Body of pancreas (tissue), 4 donors: ENCODE results near the gene ARF1. TPM values are rescaled to one million over a fixed set of nuclear protein-coding genes. Genes with fewer than 3 reads are reported as not detected.

ENCODE experiments used
- ATAC-seq: fragments of 150-250 bp; one replicate; pipeline ENCODE4 v1.9.1; 2016
- DNase-seq, 4 donors: peaks; one replicate each; pipeline ENCODE4 v3.0.0-alpha.2; 2019
- H3K27ac ChIP-seq, 4 donors: fragments of 200-600 bp; sonication (generic); 1 replicate in 3 of 4; 2 replicates in 1 of 4; pipeline versions ENCODE4 v1.5.1 to v1.6.1; 2016 to 2019; ENCODE audit warnings: mild to moderate bottlenecking in 1 of 4, mixed read lengths in 1 of 4, moderate library complexity in 1 of 4
- H3K27me3 ChIP-seq, 2 donors: fragments of 200-600 bp; sonication (generic); one replicate each; pipeline ENCODE4 v1.6.0; 2016; ENCODE audit warnings: mild to moderate bottlenecking in 1 of 2
- H3K36me3 ChIP-seq, 2 donors: fragments of 200-600 bp; sonication (generic); replicated peaks in 1 of 2; 2 replicates each; pipeline ENCODE4 v1.5.1; 2016; ENCODE audit warnings: low read depth in 2 of 2; ENCODE audit not compliant: insufficient read depth in 1 of 2
- H3K4me1 ChIP-seq: fragments of 200-600 bp; sonication (generic); one replicate; pipeline ENCODE4 v1.6.0; 2016
- H3K4me3 ChIP-seq, 2 donors: fragments of 200-600 bp; sonication (generic); 1 replicate in 1 of 2; 2 replicates in 1 of 2; pipeline ENCODE4 v1.5.1; 2016 to 2019
- H3K9me3 ChIP-seq, 3 donors: fragments of 200-600 bp; sonication (generic); 1 replicate in 2 of 3; 2 replicates in 1 of 3; pipeline ENCODE4 v1.5.1; 2016
- CTCF ChIP-seq, 7 experiments: fragments of 450-650 bp in 4 of 7; fragments of 200-600 bp in 3 of 7; sonication (generic) in 3 of 7; IDR thresholded peaks; one replicate each; pipeline ENCODE4 v1.5.1; 2016 to 2019; ENCODE audit warnings: antibody characterized with exemption in 7 of 7
- POLR2A ChIP-seq, 3 donors: fragments of 450-650 bp; IDR thresholded peaks; one replicate each; pipeline ENCODE4 v1.6.1; 2016; ENCODE audit warnings: antibody characterized with exemption in 3 of 3, mild to moderate bottlenecking in 2 of 3
- WGBS, 2 donors: methylation state at CpG; one replicate each; pipeline ENCODE4 v1.1.5; 2017; 5-methylcytosine and 5-hydroxymethylcytosine counted together
- intact Hi-C: fragments of 100-400 bp; cut with DNase I; formaldehyde crosslinking; loops from one replicate; pipeline ENCODE4 v1.15.1; 2023
- total RNA-seq, 2 donors: library from RNA; depleted of rRNA; stranded (reverse); fragments of >200 nt; gene quantifications; one replicate each; pipeline ENCODE4 v1.1.0, GENCODE V29; 2016

The ARF1 gene
- total RNA-seq, 2 donors from 2014 or later: 158 to 203 TPM

- WGBS, 2 donors: 52 to 68% methylated on average over 11 of the region's 11 CpGs
- H3K4me3 ChIP-seq: peak overlapping the region in 1 of 2 donors; percentile 77
- intact Hi-C loops: no loop called here
- peak overlapping the region in 3 of 4 donors; percentile 84 to 93 (median 93) for H3K27ac ChIP-seq
- DNase-seq: no peak
- H3K4me1 ChIP-seq: peaks cover 43% of the 10 kb centered on the region
- TF ChIP-seq CTCF (IDR thresholded peaks at IDR 0.05) (no peak), POLR2A (IDR thresholded peaks at IDR 0.05) (no peak)
- H3K9me3 ChIP-seq: no peaks in the 10 kb centered on the region
- H3K27me3 ChIP-seq: no peaks in the 10 kb centered on the region
- peaks cover 0 to 4% of the 10 kb centered on the region in 2 donors for H3K36me3 ChIP-seq
- no peak for ATAC-seq
Measured at GRCh38 chr1:228108055-228108690, 25.7 kb downstream of the ARF1 start.

- no peaks in the 10 kb centered on the region for H3K27me3 ChIP-seq
- no peak for ATAC-seq
Measured at GRCh38 chr1:228108742-228109072, 26.2 kb downstream of the ARF1 start.

GRCh38 chr1:228109073-228109961 lies 26.8 kb downstream of the ARF1 start, which contains the start of gene MRPL55:
Gene MRPL55 (minus strand): TSS chr1:228109299. CDS start chr1:228108260, 1,039 bp downstream.
- TF ChIP-seq CTCF (IDR thresholded peaks at IDR 0.05) (peak in 2 of 7 experiments; percentile 28 to 31), POLR2A (IDR thresholded peaks at IDR 0.05) (peak; percentile 92 to 96 (median 95))
- intact Hi-C loops: no loop called here
- 0 to 1% methylated on average over 13 to 66 of the region's 66 CpGs for WGBS, 2 donors
- H3K27me3 ChIP-seq: no peaks in the 10 kb centered on the region
- ATAC-seq (peak; percentile 98), DNase-seq (peak; percentile 98 to 99 (median 99))
- peak within 1 kb of the TSS; percentile 84 to 93 (median 89) for H3K27ac ChIP-seq
- H3K36me3 ChIP-seq: peaks cover 0 to 4% of the 10 kb centered on the region in 2 donors
- H3K4me1 ChIP-seq: peaks cover 34% of the 10 kb centered on the region
- no peaks in the 10 kb centered on the region for H3K9me3 ChIP-seq
- peak within 1 kb of the TSS; percentile 77 to 97 for H3K4me3 ChIP-seq

More at GRCh38 chr1:228108742-228109072, 26.2 kb downstream of the ARF1 start:
- TF ChIP-seq CTCF (IDR thresholded peaks at IDR 0.05) (no peak), POLR2A (IDR thresholded peaks at IDR 0.05) (no peak)
- no peak for DNase-seq
- intact Hi-C loops: no loop called here
- peak overlapping the region; percentile 39 to 93 (median 88) for H3K27ac ChIP-seq
- WGBS, 2 donors: 3 to 4% methylated on average over 8 of the region's 8 CpGs
- H3K36me3 ChIP-seq: peaks cover 0 to 4% of the 10 kb centered on the region in 2 donors
- peak overlapping the region; percentile 77 to 97 for H3K4me3 ChIP-seq
- peaks cover 40% of the 10 kb centered on the region for H3K4me1 ChIP-seq
- no peaks in the 10 kb centered on the region for H3K9me3 ChIP-seq

- intact Hi-C loops: no loop called here
- no peak for TF ChIP-seq CTCF (IDR thresholded peaks at IDR 0.05)
- no peak for TF ChIP-seq POLR2A (IDR thresholded peaks at IDR 0.05)
Measured at GRCh38 chr1:228109962-228110488, 27.5 kb downstream of the ARF1 start.

More at GRCh38 chr1:228109962-228110488, 27.5 kb downstream of the ARF1 start:
- H3K27me3 ChIP-seq: no peaks in the 10 kb centered on the region
- no peaks in the 10 kb centered on the region for H3K9me3 ChIP-seq
- ATAC-seq (peak; percentile 3), DNase-seq (no peak)
- WGBS, 2 donors: 14 to 20% methylated on average over 15 of the region's 15 CpGs
- H3K27ac ChIP-seq: peak overlapping the region; percentile 84 to 93 (median 89)
- peaks cover 26% of the 10 kb centered on the region for H3K4me1 ChIP-seq
- H3K36me3 ChIP-seq: peaks cover 0 to 4% of the 10 kb centered on the region in 2 donors
- H3K4me3 ChIP-seq: peak overlapping the region; percentile 77 to 97
